Measurements from ENCODE around the gene NYAP2.

DNA sequence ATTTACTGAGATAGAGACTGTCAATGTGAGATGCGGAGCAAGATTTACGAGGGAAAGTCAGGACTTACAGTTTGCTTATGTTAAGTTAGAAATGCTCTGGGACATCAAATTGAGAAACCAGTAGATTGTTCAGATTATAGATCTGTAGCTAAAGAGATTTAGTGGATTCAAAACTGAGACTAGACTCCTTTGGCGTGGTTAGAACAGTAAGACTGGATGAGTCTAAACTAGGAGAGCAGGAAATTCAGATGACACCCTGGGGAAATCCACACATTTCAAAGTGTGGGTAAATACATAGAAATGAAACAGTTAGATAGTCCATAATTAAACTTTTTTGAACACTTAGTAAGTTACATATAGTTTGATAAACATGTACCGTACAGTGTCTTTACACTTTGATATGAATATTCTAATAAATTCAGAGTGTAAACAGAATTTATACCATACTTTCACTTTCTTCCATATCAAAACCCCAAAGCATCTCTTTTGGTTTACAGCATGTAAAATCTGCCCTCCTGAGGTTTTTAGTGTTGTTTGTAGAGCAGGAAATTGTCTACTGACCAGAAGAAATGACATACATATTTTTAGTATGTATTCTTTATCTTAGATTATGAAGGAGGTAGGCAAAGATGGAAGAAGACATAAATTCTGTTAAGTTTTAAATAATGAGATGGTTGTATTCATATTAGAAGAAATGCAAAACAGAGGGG, 231.5 kb downstream of the NYAP2 start:
- TF ChIP-seq POLR2A (IDR thresholded peaks at IDR 0.05) (no peak), CTCF (IDR thresholded peaks at IDR 0.05) (no peak)
